HCT116 (cell line): ENCODE data around the gene SENP1. TPM values are rescaled to one million over a fixed set of nuclear protein-coding genes. Genes with fewer than 3 reads are reported as not detected.

Experiments
- ATAC-seq: fragments of 200-7000 bp; cut with Tn5 transposase; 2 replicates; pipeline ENCODE4 v1.9.1; 2020; ENCODE audit warnings: mild to moderate bottlenecking, moderate library complexity
- BruUV-seq: library from RNA; stranded (reverse); fragments of 400-500 nt; replicated peaks from 2 replicates; lab custom pipeline; 2021; lab: Mats Ljungman, UMichigan
- CTCF ChIA-PET: fragments of 300-600 bp; sonication (Branson Sonifier 250); formaldehyde crosslinking; loops from one replicate; lab custom pipeline; 2021; ENCODE audit warnings: antibody characterized with exemption; lab: Charles Lee
- POLR2A ChIA-PET: fragments of 300-600, 350-600 bp; sonication (Branson Sonifier 250); formaldehyde crosslinking; loops from one replicate; lab custom pipeline; 2021; ENCODE audit warnings: antibody characterized with exemption; lab: Charles Lee
- RAD21 ChIA-PET, 2 experiments: fragments of 300-600 bp; sonication (Branson Sonifier 250); formaldehyde crosslinking; loops; one replicate each; lab custom pipeline; 2023; ENCODE audit warnings: low total read pairs in 2 of 2; ENCODE audit not compliant: uncharacterized antibody in 2 of 2, unreplicated experiment in 2 of 2, low non-redundant PET in 1 of 2; lab: Charles Lee
- DNase-seq: peaks from one replicate; pipeline ENCODE4 v3.0.0-alpha.2; 2010; ENCODE audit warnings: low read depth, low spot score
- H2AFZ ChIP-seq: fragments of 200-600 bp; shearing (Covaris generic), sonication (generic); 2 replicates; pipeline ENCODE4 v1.6.1; 2017; ENCODE audit warnings: low read depth, mixed run types, mixed read lengths, antibody characterized with exemption, low read length; ENCODE audit not compliant: poor library complexity, severe bottlenecking
- H3K27ac ChIP-seq: 2 replicates; pipeline ENCODE4 v1.5.1; 2012; ENCODE audit warnings: low read depth, low read length
- H3K27me3 ChIP-seq: fragments of 200-600 bp; sonication (generic); 2 replicates; pipeline ENCODE4 v1.6.1; 2016; ENCODE audit warnings: mixed run types, low read length, mixed read lengths; ENCODE audit not compliant: insufficient read depth
- H3K36me3 ChIP-seq, 2 experiments: fragments of 200-500 bp in 1 of 2; fragments of 200-600 bp in 1 of 2; sonication (Bioruptor generic) in 1 of 2; sonication (generic) in 1 of 2; 2 replicates each; pipeline versions ENCODE4 v1.5.1 to v1.6.1; 2014 to 2016; ENCODE audit warnings: low read length in 2 of 2, inconsistent platforms in 1 of 2, mixed read lengths in 1 of 2, mixed run types in 1 of 2; ENCODE audit not compliant: insufficient read depth in 2 of 2, control insufficient read depth in 1 of 2
- H3K4me1 ChIP-seq, 2 experiments: fragments of 200-600 bp in 1 of 2; sonication (generic) in 1 of 2; 2 replicates each; pipeline versions ENCODE4 v1.5.1 to v1.6.1; 2012 to 2017; ENCODE audit warnings: low read length in 2 of 2, inconsistent platforms in 1 of 2, mild to moderate bottlenecking in 1 of 2, mixed read lengths in 1 of 2, mixed run types in 1 of 2, moderate library complexity in 1 of 2; ENCODE audit not compliant: insufficient read depth in 2 of 2, control insufficient read depth in 1 of 2
- H3K4me2 ChIP-seq: fragments of 200-600 bp; sonication (generic); 2 replicates; pipeline ENCODE4 v1.6.1; 2017; ENCODE audit warnings: mixed run types, low read length, mixed read lengths
- H3K4me3 ChIP-seq, 2 experiments: fragments of 200-600 bp in 1 of 2; sonication (generic) in 1 of 2; replicated peaks in 1 of 2; 2 replicates each; pipeline ENCODE4 v1.5.1; 2011 to 2016; ENCODE audit warnings: low read length in 2 of 2, control low read depth in 1 of 2, low read depth in 1 of 2, mild to moderate bottlenecking in 1 of 2, mixed read lengths in 1 of 2, mixed run types in 1 of 2
- H3K79me2 ChIP-seq: fragments of 200-600 bp; sonication (generic); 2 replicates; pipeline ENCODE4 v1.6.1; 2017; ENCODE audit warnings: mild to moderate bottlenecking, mixed run types, low read length, moderate library complexity, mixed read lengths; ENCODE audit not compliant: insufficient read depth
- H3K9ac ChIP-seq: fragments of 200-600 bp; sonication (generic); 2 replicates; pipeline ENCODE4 v1.6.1; 2016; ENCODE audit warnings: low read length, mixed read lengths
- H3K9me2 ChIP-seq: fragments of 200-600 bp; sonication (generic), shearing (Covaris generic); 2 replicates; pipeline ENCODE4 v1.6.1; 2017; ENCODE audit warnings: mixed run types, mild to moderate bottlenecking, moderate library complexity; ENCODE audit not compliant: insufficient read depth
- H3K9me3 ChIP-seq, 2 experiments: fragments of 200-500 bp in 1 of 2; fragments of 200-600 bp in 1 of 2; sonication (Bioruptor generic) in 1 of 2; sonication (generic) in 1 of 2; 2 replicates each; pipeline ENCODE4 v1.6.1; 2014 to 2017; ENCODE audit warnings: low read length in 2 of 2, mixed read lengths in 2 of 2, inconsistent platforms in 1 of 2, low read depth in 1 of 2, mild to moderate bottlenecking in 1 of 2, mixed run types in 1 of 2, moderate library complexity in 1 of 2; ENCODE audit not compliant: control insufficient read depth in 1 of 2, insufficient read depth in 1 of 2
- H4K20me1 ChIP-seq: fragments of 200-600 bp; sonication (generic), shearing (Covaris generic); 2 replicates; pipeline ENCODE4 v1.6.1; 2017; ENCODE audit warnings: mixed run types, mild to moderate bottlenecking, moderate library complexity; ENCODE audit not compliant: insufficient read depth
- EGR1 ChIP-seq: IDR thresholded peaks from 2 replicates; pipeline ENCODE4 v1.6.1; 2012; ENCODE audit warnings: low read depth
- MAX ChIP-seq: IDR thresholded peaks from 2 replicates; pipeline ENCODE4 v1.6.1; 2012
- SIN3A ChIP-seq: IDR thresholded peaks from 2 replicates; pipeline ENCODE4 v1.6.1; 2012; ENCODE audit warnings: low read depth
- SP1 ChIP-seq: IDR thresholded peaks from 2 replicates; pipeline ENCODE4 v1.6.1; 2012; ENCODE audit warnings: low read depth
- YY1 ChIP-seq: IDR thresholded peaks from 2 replicates; pipeline ENCODE4 v1.6.1; 2011; ENCODE audit warnings: low read length, low read depth, moderate library complexity, mild to moderate bottlenecking; ENCODE audit not compliant: insufficient replicate concordance; ENCODE audit errors: extremely low read depth
- ZFX ChIP-seq: fragments of 450-650 bp; IDR thresholded peaks from 2 replicates; pipeline ENCODE4 v1.6.1; 2017
- intact Hi-C: fragments of 100-400 bp; cut with micrococcal nuclease; formaldehyde crosslinking; loops from 2 replicates; pipeline ENCODE4 v1.10.0; 2022
- total RNA-seq: library from RNA; stranded (reverse); gene quantifications from one replicate; pipeline ENCODE4 v1.2.1, GENCODE V29; 2021; ENCODE audit not compliant: unreplicated experiment
- TF ChIP-seq, protein P1 (sequence below): IDR thresholded peaks from 2 replicates; pipeline ENCODE4 v1.6.1; 2012; ENCODE audit warnings: low read depth
- TF ChIP-seq, protein P2 (sequence below): IDR thresholded peaks from 2 replicates; pipeline ENCODE4 v1.6.1; 2011; ENCODE audit warnings: mild to moderate bottlenecking, low read length, moderate library complexity; ENCODE audit not compliant: insufficient replicate concordance; ENCODE audit errors: extremely low read depth

Gene SENP1
- total RNA-seq, 1 experiment from 2014 or later = 17.7 TPM

- no peak for ATAC-seq
- intact Hi-C loops = no loop called here
- ChIA-PET POLR2A (no interaction called here), RAD21 (no interaction called here), CTCF (no interaction called here)
- BruUV-seq = no TSS peak
- Histone ChIP-seq H3K4me2 (no peak overlapping the region), H3K9ac (no peak overlapping the region), H3K9me3 (no peaks in the 10 kb centered on the region), H3K9me2 (no peaks in the 10 kb centered on the region), H2AFZ (no peak overlapping the region), H3K36me3 (peaks cover 21 to 22% of the 10 kb centered on the region in 2 experiments), H3K79me2 (no peaks in the 10 kb centered on the region), H3K27ac (no peak overlapping the region), H3K27me3 (no peaks in the 10 kb centered on the region), H4K20me1 (no peaks in the 10 kb centered on the region), H3K4me1 (no peaks in the 10 kb centered on the region), H3K4me3 (no peak overlapping the region)
- TF ChIP-seq EGR1 (no peak), SP1 (no peak), ZFX (no peak), SIN3A (no peak), MAX (no peak), YY1 (no peak)
- TF ChIP-seq, protein P1, sequence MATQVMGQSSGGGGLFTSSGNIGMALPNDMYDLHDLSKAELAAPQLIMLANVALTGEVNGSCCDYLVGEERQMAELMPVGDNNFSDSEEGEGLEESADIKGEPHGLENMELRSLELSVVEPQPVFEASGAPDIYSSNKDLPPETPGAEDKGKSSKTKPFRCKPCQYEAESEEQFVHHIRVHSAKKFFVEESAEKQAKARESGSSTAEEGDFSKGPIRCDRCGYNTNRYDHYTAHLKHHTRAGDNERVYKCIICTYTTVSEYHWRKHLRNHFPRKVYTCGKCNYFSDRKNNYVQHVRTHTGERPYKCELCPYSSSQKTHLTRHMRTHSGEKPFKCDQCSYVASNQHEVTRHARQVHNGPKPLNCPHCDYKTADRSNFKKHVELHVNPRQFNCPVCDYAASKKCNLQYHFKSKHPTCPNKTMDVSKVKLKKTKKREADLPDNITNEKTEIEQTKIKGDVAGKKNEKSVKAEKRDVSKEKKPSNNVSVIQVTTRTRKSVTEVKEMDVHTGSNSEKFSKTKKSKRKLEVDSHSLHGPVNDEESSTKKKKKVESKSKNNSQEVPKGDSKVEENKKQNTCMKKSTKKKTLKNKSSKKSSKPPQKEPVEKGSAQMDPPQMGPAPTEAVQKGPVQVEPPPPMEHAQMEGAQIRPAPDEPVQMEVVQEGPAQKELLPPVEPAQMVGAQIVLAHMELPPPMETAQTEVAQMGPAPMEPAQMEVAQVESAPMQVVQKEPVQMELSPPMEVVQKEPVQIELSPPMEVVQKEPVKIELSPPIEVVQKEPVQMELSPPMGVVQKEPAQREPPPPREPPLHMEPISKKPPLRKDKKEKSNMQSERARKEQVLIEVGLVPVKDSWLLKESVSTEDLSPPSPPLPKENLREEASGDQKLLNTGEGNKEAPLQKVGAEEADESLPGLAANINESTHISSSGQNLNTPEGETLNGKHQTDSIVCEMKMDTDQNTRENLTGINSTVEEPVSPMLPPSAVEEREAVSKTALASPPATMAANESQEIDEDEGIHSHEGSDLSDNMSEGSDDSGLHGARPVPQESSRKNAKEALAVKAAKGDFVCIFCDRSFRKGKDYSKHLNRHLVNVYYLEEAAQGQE = no peak
- TF ChIP-seq, protein P2, sequence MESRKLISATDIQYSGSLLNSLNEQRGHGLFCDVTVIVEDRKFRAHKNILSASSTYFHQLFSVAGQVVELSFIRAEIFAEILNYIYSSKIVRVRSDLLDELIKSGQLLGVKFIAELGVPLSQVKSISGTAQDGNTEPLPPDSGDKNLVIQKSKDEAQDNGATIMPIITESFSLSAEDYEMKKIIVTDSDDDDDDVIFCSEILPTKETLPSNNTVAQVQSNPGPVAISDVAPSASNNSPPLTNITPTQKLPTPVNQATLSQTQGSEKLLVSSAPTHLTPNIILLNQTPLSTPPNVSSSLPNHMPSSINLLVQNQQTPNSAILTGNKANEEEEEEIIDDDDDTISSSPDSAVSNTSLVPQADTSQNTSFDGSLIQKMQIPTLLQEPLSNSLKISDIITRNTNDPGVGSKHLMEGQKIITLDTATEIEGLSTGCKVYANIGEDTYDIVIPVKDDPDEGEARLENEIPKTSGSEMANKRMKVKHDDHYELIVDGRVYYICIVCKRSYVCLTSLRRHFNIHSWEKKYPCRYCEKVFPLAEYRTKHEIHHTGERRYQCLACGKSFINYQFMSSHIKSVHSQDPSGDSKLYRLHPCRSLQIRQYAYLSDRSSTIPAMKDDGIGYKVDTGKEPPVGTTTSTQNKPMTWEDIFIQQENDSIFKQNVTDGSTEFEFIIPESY = no peak
- no peak for DNase-seq
Observed at GRCh38 chr12:48045965-48046518, 59.8 kb downstream of the SENP1 start.
